Skin epidermis (tissue), 12 donors: ENCODE measurements around the gene XPNPEP1.

Experiments used
- H3K27ac ChIP-seq, 21 experiments: fragments of 200-600 bp; sonication (generic) in 11 of 21; one replicate each; pipeline ENCODE4 v1.5.0; 2020; ENCODE audit warnings: mild to moderate bottlenecking in 3 of 21, inconsistent platforms in 2 of 21, moderate library complexity in 2 of 21
- H3K4me3 ChIP-seq, 7 experiments: fragments of 200-600 bp; sonication (generic) in 2 of 7; one replicate each; pipeline ENCODE4 v1.5.0; 2020; ENCODE audit warnings: inconsistent platforms in 2 of 7, mild to moderate bottlenecking in 2 of 7, moderate library complexity in 1 of 7

The XPNPEP1 gene

DNA sequence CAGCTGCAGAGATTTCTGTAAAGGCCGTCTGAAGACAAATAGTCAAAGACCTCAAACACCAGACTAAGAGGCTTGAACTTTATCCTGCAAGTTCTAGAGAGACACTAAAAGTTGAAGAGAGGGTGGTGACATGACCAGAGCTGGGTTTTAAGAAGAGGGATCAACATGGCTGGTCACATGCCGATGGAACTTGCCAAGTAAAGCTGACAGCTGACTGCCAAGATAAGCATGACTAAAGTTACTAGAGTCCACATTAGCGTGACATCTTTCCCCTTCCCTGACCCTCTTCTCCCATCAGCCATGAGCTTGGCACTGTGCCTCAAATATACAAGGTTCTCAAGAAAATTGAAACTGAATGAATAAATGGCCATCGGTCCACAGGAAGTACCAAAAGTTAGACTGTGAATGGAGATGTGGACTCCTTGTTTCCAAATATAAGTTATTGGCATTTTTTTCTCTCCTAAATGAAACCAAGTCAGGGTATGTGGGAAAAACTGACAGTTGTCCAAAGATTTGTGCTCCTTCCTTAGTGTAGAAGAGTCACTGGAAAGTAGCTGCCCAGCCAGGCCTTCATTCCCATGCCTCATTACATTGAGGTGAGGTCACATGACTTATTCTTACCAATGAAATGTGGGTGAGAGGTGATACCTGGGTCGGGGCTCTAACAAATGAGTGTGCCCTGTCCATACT, 24.5 kb downstream of the XPNPEP1 start:
- peak overlapping the region in 18 of 21 experiments; percentile 0 to 81 (median 69) for H3K27ac ChIP-seq
- H3K4me3 ChIP-seq = no peak overlapping the region

DNA sequence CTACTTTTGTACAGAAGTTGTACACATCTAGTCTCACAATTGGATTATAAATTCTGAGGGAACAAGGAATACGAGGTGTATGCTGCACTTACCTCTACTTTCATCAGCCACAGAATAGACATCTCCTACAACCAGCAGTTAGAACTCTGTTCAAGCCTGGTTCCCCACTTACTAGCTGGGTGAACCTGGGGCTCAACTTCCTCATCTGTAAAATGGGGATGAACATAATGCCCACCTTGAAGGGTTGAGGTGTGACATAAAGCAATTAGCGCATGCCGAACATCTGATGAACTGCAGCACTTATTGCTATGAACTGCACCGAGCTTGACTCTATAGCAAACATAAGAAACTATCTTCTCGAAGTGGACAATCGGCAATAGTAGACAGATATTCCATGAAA, 25.3 kb downstream of the XPNPEP1 start:
- Histone ChIP-seq H3K27ac (peak overlapping the region in 5 of 21 experiments; percentile 15 to 80 (median 69)), H3K4me3 (no peak overlapping the region)

DNA sequence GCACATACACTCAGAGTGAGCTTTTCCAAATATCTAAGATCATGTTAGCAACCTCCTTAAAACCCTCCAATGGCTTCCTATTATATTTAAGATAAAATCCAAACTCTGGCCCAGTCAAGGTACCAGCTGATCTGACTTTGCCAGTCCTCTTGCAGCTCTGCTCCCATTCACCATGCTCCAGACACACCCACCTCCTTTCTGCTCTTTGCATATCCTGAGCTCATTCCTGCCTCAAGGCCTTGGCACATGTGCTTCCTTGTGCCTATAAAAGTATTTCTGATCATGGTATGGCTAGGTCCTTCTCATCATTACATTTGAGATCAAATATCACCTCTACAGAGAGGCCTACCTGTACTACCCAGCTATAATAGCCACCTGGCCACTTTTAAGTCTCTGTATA, 27.5 kb downstream of the XPNPEP1 start:
- peak overlapping the region in 9 of 21 experiments; percentile 4 to 69 (median 40) for H3K27ac ChIP-seq

DNA sequence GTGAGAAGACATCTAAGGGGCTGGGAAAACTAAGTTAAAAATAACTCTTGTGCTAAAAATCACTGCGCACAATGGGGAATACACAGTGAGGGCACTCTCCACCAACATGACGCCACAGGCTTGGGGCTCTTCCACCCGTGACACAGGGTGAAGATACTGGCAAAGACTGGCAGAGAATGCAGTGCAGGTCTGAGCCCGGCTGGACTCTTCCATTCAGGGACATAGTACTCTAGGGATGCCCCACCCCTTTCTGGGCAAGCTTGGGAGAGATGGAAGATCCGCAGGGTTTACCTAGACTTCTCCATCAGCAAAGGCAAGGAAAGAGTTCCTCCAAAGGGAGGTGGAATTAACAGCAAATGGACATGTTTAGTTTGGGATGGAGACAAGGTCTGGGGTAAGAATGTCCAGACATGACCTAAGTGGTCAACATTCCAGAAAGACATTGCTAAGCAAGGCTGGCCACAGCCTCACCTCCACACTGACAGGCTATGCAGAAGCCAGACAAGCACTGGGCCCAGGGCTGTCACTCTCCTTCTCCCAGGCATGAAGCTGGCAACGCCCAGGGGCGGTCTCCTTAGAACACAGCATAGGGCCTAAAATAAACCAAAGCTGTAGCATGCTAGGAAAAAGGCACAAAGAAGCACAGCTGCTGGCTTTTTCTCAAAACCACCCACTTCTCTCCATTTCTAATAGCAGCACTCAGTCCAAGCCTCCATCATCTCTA, 28.1 kb downstream of the XPNPEP1 start:
- H3K27ac ChIP-seq = peak overlapping the region in 15 of 21 experiments; percentile 1 to 69 (median 36)
- H3K4me3 ChIP-seq = no peak overlapping the region

More for the DNA sequence above, 27.5 kb downstream of the XPNPEP1 start:
- H3K4me3 ChIP-seq = no peak overlapping the region

DNA sequence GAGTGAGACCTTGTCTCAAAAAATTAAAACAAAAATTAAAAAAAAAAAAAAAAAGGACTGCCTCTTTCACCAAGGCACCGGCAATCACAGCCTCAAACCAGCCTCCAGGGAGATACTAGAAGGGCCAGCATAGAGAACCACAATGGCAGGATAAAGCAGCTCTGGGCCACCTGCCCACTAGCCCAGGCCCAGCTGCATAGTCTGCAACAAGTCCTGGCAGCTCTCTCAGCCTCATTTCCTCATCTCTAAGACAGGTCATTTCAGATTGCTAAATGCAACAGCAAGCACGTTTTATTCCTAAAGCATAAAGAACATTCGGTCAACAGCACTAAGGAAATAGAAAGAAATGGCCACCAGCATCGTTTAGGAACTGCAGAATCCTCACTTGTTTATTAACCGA, 28.8 kb downstream of the XPNPEP1 start:
- Histone ChIP-seq H3K4me3 (no peak overlapping the region), H3K27ac (peak overlapping the region in 13 of 21 experiments; percentile 15 to 72 (median 57))

GRCh38 chr10:109893386-109893785, 29.9 kb downstream of the XPNPEP1 start:
- peak overlapping the region in 18 of 21 experiments; percentile 5 to 72 (median 58) for H3K27ac ChIP-seq
- no peak overlapping the region for H3K4me3 ChIP-seq

- Histone ChIP-seq H3K27ac (peak overlapping the region in 18 of 21 experiments; percentile 5 to 72 (median 56)), H3K4me3 (no peak overlapping the region)
Observed at GRCh38 chr10:109892931-109893330, 30.4 kb downstream of the XPNPEP1 start.

- Histone ChIP-seq H3K27ac (peak overlapping the region in 16 of 21 experiments; percentile 14 to 72 (median 46)), H3K4me3 (no peak overlapping the region)
Observed at GRCh38 chr10:109892117-109892516, 31.2 kb downstream of the XPNPEP1 start.

- peak overlapping the region in 3 of 21 experiments; percentile 0 to 32 (median 29) for H3K27ac ChIP-seq
- no peak overlapping the region for H3K4me3 ChIP-seq
Observed at GRCh38 chr10:109891105-109891504, 32.2 kb downstream of the XPNPEP1 start.

- peak overlapping the region in 7 of 21 experiments; percentile 4 to 56 (median 37) for H3K27ac ChIP-seq
- no peak overlapping the region for H3K4me3 ChIP-seq
Observed at GRCh38 chr10:109889867-109890266, 33.4 kb downstream of the XPNPEP1 start.

DNA sequence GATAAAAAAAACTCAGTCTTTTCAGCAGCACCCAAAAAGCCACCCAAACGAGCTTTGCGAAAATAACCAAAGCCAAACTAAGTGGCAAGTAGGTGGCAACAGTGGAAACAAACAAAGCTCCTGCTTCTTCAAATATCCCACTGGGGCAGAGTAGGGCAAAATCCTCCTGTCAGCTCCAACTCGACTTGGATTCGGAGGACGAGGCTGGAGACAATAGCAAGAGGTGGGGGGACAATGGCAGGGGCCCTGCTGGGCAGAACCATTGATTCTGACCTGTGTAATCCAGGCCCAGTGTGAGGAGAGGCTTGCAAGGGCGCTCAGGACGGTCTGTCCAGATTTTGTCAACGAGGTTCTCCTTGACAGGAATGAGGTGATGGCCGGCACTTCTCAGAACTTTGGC, 35.5 kb downstream of the XPNPEP1 start:
- H3K27ac ChIP-seq = no peak overlapping the region

GRCh38 chr10:109887243-109887642, 36.1 kb downstream of the XPNPEP1 start:
- Histone ChIP-seq H3K4me3 (no peak overlapping the region), H3K27ac (no peak overlapping the region)

More for the DNA sequence above, 35.5 kb downstream of the XPNPEP1 start:
- H3K4me3 ChIP-seq = no peak overlapping the region

- Histone ChIP-seq H3K27ac (no peak overlapping the region), H3K4me3 (no peak overlapping the region)
Observed at GRCh38 chr10:109886781-109887140, 36.5 kb downstream of the XPNPEP1 start.

- Histone ChIP-seq H3K4me3 (no peak overlapping the region), H3K27ac (no peak overlapping the region)
Observed at GRCh38 chr10:109886037-109886780, 37.1 kb downstream of the XPNPEP1 start.

- H3K4me3 ChIP-seq = no peak overlapping the region
- peak overlapping the region in 7 of 21 experiments; percentile 1 to 47 (median 24) for H3K27ac ChIP-seq
Observed at GRCh38 chr10:109883859-109884771, 39.2 kb downstream of the XPNPEP1 start.

DNA sequence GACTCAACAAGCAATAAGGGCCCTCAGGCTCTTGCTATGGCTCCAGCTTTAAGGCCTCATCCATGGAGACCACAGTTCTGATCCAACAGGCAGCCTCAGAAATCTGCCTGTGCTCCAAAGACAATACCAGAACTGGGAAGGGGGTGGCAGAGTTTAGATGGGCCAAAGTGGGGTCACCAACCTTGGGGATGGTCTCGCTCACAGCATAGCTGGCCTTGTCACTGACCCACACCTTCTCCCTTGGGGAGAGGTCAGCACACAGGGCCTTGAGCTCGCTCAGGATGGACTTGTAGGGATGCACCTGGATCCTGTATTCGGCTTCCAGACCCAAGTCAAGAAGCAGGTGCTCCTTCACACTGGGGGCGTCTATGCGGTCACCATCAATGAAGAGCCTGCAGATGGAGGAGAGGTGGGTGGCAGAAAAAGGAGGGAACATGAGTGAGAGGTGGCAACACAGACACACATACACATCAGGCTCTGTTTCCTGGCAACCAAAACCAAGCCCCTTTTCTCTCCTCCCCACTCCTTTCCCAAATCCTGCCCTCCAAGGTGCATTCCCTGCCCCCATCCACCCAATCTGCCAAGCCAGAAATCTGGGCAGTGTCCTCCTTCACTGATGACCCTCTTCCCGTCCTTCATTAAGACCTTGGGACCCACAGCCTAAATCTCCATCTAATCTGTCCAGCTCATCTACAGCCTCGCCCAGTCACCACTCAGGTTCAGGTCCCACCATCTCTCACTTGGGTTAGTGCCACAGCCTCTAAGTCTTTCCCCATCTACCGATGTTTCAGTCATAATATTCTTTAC, 40.9 kb downstream of the XPNPEP1 start:
- no peak overlapping the region for H3K27ac ChIP-seq
- H3K4me3 ChIP-seq = no peak overlapping the region

DNA sequence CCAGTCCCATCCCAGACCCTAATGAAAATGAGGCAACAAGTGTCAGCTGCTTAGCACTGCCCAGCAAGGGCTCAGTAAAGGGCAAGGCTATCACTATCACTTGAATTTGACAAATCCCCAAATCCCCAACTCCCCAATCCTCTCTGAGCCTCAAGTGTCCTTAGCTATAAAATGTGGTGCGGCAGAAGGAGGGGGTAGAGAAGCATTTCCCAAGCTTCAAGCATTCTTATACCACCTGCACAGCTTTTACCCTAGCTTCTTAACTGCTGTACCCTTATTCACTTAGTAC, 41.6 kb downstream of the XPNPEP1 start:
- no peak overlapping the region for H3K4me3 ChIP-seq
- no peak overlapping the region for H3K27ac ChIP-seq

DNA sequence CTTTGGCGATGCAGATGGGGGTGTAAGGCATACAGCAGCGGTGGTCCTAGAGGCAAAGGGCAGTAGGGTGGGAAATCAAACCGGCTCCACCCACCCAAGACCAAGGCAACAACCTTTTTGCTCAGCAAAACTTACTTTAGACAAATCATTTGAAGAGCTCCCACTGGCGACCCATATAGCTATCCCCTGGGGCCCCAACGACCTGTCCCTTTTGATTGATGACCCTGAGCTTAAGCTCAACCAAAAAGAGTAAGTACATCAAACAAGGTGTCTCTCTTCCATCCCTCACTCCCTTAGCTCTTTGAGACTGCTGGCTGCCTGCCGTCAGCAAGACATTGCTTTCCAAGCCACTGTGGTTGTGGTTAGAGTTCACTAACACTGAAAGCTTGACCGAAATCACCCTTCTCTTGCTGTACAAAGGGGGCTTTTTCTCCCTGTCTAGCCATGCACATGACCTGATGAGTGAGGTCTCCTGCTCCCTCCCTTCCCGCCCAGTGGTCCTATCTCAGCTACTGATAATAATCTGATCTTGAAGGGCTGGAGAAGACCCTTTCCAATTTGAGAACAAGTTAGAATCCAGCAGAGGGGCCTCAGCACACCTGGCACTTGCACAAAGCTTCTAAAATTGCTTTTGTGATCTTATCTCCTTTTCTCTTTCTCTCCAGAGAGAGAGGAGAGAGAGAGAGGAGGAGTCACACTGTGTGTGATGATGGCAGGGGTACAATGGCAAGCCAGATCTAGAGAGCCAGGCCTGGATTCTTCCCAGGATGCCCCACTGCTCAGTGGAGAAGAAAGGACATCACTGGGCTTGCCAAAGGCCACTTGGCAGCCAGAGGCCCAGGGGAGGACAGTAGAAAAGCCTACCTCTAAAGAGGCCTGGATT, 42.2 kb downstream of the XPNPEP1 start:
- Histone ChIP-seq H3K4me3 (no peak overlapping the region), H3K27ac (no peak overlapping the region)
